GM10248 (cell line): ENCODE measurements around the gene RCAN3.

ENCODE experiments used
- CTCF ChIA-PET: fragments of 300-600 bp; sonication (Branson Sonifier 250); formaldehyde crosslinking; extraction: SDS; loops from one replicate; lab custom pipeline; 2021; ENCODE audit warnings: antibody characterized with exemption; lab: Yijun Ruan, JAX
- POLR2A ChIA-PET: fragments of 350-650 bp; sonication (Branson Sonifier 250); formaldehyde crosslinking; extraction: SDS; loops from one replicate; lab custom pipeline; 2020; ENCODE audit warnings: antibody characterized with exemption; lab: Yijun Ruan, JAX
- DNase-seq: peaks from one replicate; pipeline ENCODE4 v3.0.0; 2012; ENCODE audit errors: extremely low spot score
- CTCF ChIP-seq: IDR thresholded peaks from 2 replicates; pipeline ENCODE4 v1.5.1; 2012; ENCODE audit warnings: mild to moderate bottlenecking, low read depth; ENCODE audit errors: extremely low read depth, missing control alignments, control extremely low read depth

RCAN3 gene

GRCh38 chr1:24463776-24464735, 38.6 kb upstream of the RCAN3 start:
- TF ChIP-seq CTCF, result no peak
- DNase-seq, result no peak
- POLR2A ChIA-PET, result no interaction called here
- CTCF ChIA-PET, result interaction anchor here (0.6 to 1.3 kb wide), 6 partner anchors 17 to 123 kb away, joined by 3 read pairs; partner anchors contain the start of gene NIPAL3

GRCh38 chr1:24465099-24465498, 37.5 kb upstream of the RCAN3 start:
- CTCF ChIA-PET, result interaction anchor here (0.6 to 1.3 kb wide), 6 partner anchors 14 to 122 kb away, joined by 3 read pairs; no protein-coding TSS in a partner anchor
- TF ChIP-seq CTCF, result no peak
- no peak for DNase-seq
- POLR2A ChIA-PET, result no interaction called here

GRCh38 chr1:24465638-24466037, 37.0 kb upstream of the RCAN3 start:
- POLR2A ChIA-PET, result no interaction called here
- no peak for DNase-seq
- TF ChIP-seq CTCF, result no peak
- CTCF ChIA-PET, result interaction anchor here (1.0 kb wide), 1 partner anchor 14 kb away, joined by 3 read pairs; no protein-coding TSS in a partner anchor

GRCh38 chr1:24468685-24469316, 33.8 kb upstream of the RCAN3 start:
- no peak for DNase-seq
- POLR2A ChIA-PET, result no interaction called here
- CTCF ChIA-PET, result no interaction called here
- no peak for TF ChIP-seq CTCF

- CTCF ChIA-PET, result interaction anchor here (1.2 kb wide), 2 partner anchors 11 to 59 kb away, joined by 3 to 6 read pairs; no protein-coding TSS in a partner anchor
- no peak for TF ChIP-seq CTCF
- DNase-seq, result no peak
- POLR2A ChIA-PET, result no interaction called here
These were observed 32.0 kb upstream of the RCAN3 start for GRCh38 chr1:24470592-24470991.

GRCh38 chr1:24472527-24473251, 29.9 kb upstream of the RCAN3 start:
- POLR2A ChIA-PET, result no interaction called here
- DNase-seq, result no peak
- CTCF ChIA-PET, result interaction anchor here (1.5 to 2.6 kb wide), 2 partner anchors 80 to 274 kb away, joined by 3 to 5 read pairs; no protein-coding TSS in a partner anchor
- no peak for TF ChIP-seq CTCF
